K562 (cell line): Measurements from ENCODE around the gene LTBP4. TPM values are rescaled to one million over a fixed set of nuclear protein-coding genes. Genes with fewer than 3 reads are reported as not detected.

Experiments
- ATAC-seq: fragments of 200-7000 bp; cut with Tn5 transposase; 3 replicates; pipeline ENCODE4 v1.9.1; 2020; ENCODE audit warnings: moderate library complexity
- BruUV-seq: library from RNA; stranded (reverse); fragments of 400-500 nt; replicated peaks from 2 replicates; lab custom pipeline; 2021; lab: Mats Ljungman, UMichigan
- CTCF ChIA-PET: fragments of 300-600 bp; formaldehyde crosslinking; extraction: SDS; loops from one replicate; lab custom pipeline; 2021; ENCODE audit warnings: low intra/inter-chr PET ratio; lab: Yijun Ruan, JAX
- POLR2A ChIA-PET: fragments of 300-600, 350-650 bp; sonication (Branson Sonifier 250); formaldehyde crosslinking; extraction: SDS; loops from one replicate; lab custom pipeline; 2021; ENCODE audit warnings: antibody characterized with exemption, inconsistent platforms; lab: Yijun Ruan, JAX
- DNase-seq, 4 experiments: peaks; one replicate each; pipeline versions ENCODE4 v3.0.0 to v3.0.0-alpha.2; 2011 to 2018; ENCODE audit warnings: low spot score in 3 of 4, mixed read lengths in 3 of 4; ENCODE audit errors: extremely low read depth in 1 of 4
- FAIRE-seq: peaks from 2 replicates; lab custom pipeline; 2011; peaks lifted over from hg19 to GRCh38; lab: Jason Lieb, UNC
- H2AFZ ChIP-seq: 2 replicates; pipeline ENCODE4 v1.6.0; 2011; ENCODE audit warnings: low read depth, low read length, control low read depth, inconsistent platforms
- H3K27ac ChIP-seq: fragments of 200-600 bp; 3 replicates; pipeline ENCODE4 v1.8.0; 2011; ENCODE audit warnings: low read depth, mild to moderate bottlenecking, control low read depth, inconsistent platforms, low read length, moderate library complexity, mixed read lengths; ENCODE audit errors: extremely low read depth
- H3K27me3 ChIP-seq, 2 experiments: fragments of 300-600 bp in 1 of 2; 2 replicates in 1 of 2; 3 replicates in 1 of 2; pipeline versions ENCODE4 v1.6.0 to v1.8.0; 2011; ENCODE audit warnings: inconsistent platforms in 2 of 2, low read length in 2 of 2, mild to moderate bottlenecking in 1 of 2, mixed read lengths in 1 of 2, moderate library complexity in 1 of 2; ENCODE audit not compliant: control insufficient read depth in 2 of 2, insufficient read depth in 2 of 2
- H3K36me3 ChIP-seq: fragments of 300-600 bp; 3 replicates; pipeline ENCODE4 v1.8.0; 2011; ENCODE audit warnings: mild to moderate bottlenecking, low read length, inconsistent platforms; ENCODE audit not compliant: control insufficient read depth, insufficient read depth
- H3K4me1 ChIP-seq, 2 experiments: fragments of 200-600 bp in 1 of 2; replicated peaks in 1 of 2; 2 replicates in 1 of 2; 3 replicates in 1 of 2; pipeline versions ENCODE4 v1.5.1 to v1.8.0; 2011; ENCODE audit warnings: inconsistent platforms in 2 of 2, low read length in 2 of 2, mild to moderate bottlenecking in 1 of 2, mixed read lengths in 1 of 2, moderate library complexity in 1 of 2; ENCODE audit not compliant: control insufficient read depth in 2 of 2, insufficient read depth in 2 of 2
- H3K4me2 ChIP-seq: 2 replicates; pipeline ENCODE4 v1.6.1; 2011; ENCODE audit warnings: low read length, control low read depth, inconsistent platforms, mixed read lengths; ENCODE audit not compliant: insufficient read depth
- H3K4me3 ChIP-seq: fragments of 200-600 bp; sonication (generic), shearing (Covaris generic); 2 replicates; pipeline ENCODE4 v1.5.1; 2016; ENCODE audit warnings: control low read depth, inconsistent platforms
- H3K79me2 ChIP-seq: fragments of 200-600 bp; 3 replicates; pipeline ENCODE4 v1.8.0; 2011; ENCODE audit warnings: low read length, inconsistent platforms; ENCODE audit not compliant: control insufficient read depth, insufficient read depth
- H3K9ac ChIP-seq, 2 experiments: 2 replicates each; pipeline versions ENCODE4 v1.6.0 to v1.6.1; 2011; ENCODE audit warnings: low read depth in 2 of 2, low read length in 2 of 2, control low read depth in 1 of 2, inconsistent platforms in 1 of 2, mild to moderate bottlenecking in 1 of 2, mixed read lengths in 1 of 2; ENCODE audit not compliant: insufficient read depth in 1 of 2
- H3K9me1 ChIP-seq: one replicate; pipeline ENCODE4 v1.6.0; 2011; ENCODE audit warnings: inconsistent platforms, mild to moderate bottlenecking, low read length, moderate library complexity; ENCODE audit not compliant: control insufficient read depth, insufficient read depth
- H3K9me3 ChIP-seq: replicated peaks from 2 replicates; pipeline ENCODE4 v1.5.1; 2011; ENCODE audit warnings: low read depth, low read length, inconsistent platforms; ENCODE audit not compliant: control insufficient read depth, insufficient read depth
- H4K20me1 ChIP-seq: replicated peaks from 2 replicates; pipeline ENCODE4 v1.6.1; 2011; ENCODE audit warnings: low read length, inconsistent platforms, mixed read lengths; ENCODE audit not compliant: control insufficient read depth, insufficient read depth
- MCM3 ChIP-seq: fragments of 450-650 bp; IDR thresholded peaks from 2 replicates; pipeline ENCODE4 v1.6.1; 2016
- YY1 ChIP-seq, 3 experiments: IDR thresholded peaks; 2 replicates each; pipeline ENCODE4 v1.6.1; 2011; ENCODE audit warnings: low read length in 2 of 3, mild to moderate bottlenecking in 2 of 3, moderate library complexity in 2 of 3, borderline replicate concordance in 1 of 3, control low read depth in 1 of 3, low read depth in 1 of 3; ENCODE audit not compliant: insufficient read depth in 3 of 3, insufficient replicate concordance in 2 of 3, control insufficient read depth in 1 of 3, insufficient read length in 1 of 3; ENCODE audit errors: extremely low read depth in 1 of 3
- WGBS: fragments of 100-300 bp; shearing (Covaris generic); methylation state at CpG from one replicate; pipeline ENCODE4 v1.1.6; 2016; ENCODE audit warnings: low coverage, mixed read lengths; ENCODE audit not compliant: insufficient coverage; ENCODE audit errors: missing lambda C conversion rate; 5-methylcytosine and 5-hydroxymethylcytosine counted together
- in situ Hi-C: fragments of 300-500 bp; cut with MboI; formaldehyde crosslinking; loops from 4 replicates; pipeline ENCODE4 v1.15.0; 2018; ENCODE audit warnings: inconsistent platforms, mixed read lengths
- intact Hi-C: fragments of 100-400 bp; cut with micrococcal nuclease; formaldehyde crosslinking; loops from 2 replicates; pipeline ENCODE4 v1.14.2; 2022
- polyA plus RNA-seq, 8 experiments: library from polyadenylated mRNA; depleted of rRNA in 4 of 8; stranded (reverse) in 5 of 8; unstranded in 3 of 8; fragments of >200 nt; fragmentation: Nextera tagmentation in 2 of 8; fragmentation: Illumina TruSeq in 1 of 8; extraction: Ambion mirVana in 2 of 8; extraction: Trizol in 1 of 8; gene quantifications; 2 replicates each; pipeline versions ENCODE4 v1.2.1 to v1.2.3, GENCODE V29; 2011 to 2014; ENCODE audit warnings: inconsistent platforms in 1 of 8, missing spikeins in 1 of 8
- total RNA-seq, 7 experiments: library from RNA; depleted of rRNA in 6 of 7; stranded (reverse); fragments of >200 nt in 6 of 7; fragmentation: Illumina TruSeq in 2 of 7; extraction: Trizol in 2 of 7; gene quantifications; 2 replicates each; pipeline versions ENCODE4 v1.2.1 to v1.2.3, GENCODE V29; 2011 to 2021; ENCODE audit warnings: low replicate concordance in 1 of 7

The LTBP4 gene
- total and polyA plus RNA-seq, 9 of the 15 experiments (the other 6 are each of a cell fraction or from before 2014, with no cell fraction given) = 0.35 to 160 (median 31.6) TPM

GRCh38 chr19:40603071-40603388 lies 1.9 kb downstream of the LTBP4 start:
- FAIRE-seq (no peak), DNase-seq (no peak)
- Histone ChIP-seq H4K20me1 (peaks cover 6% of the 10 kb centered on the region; the same call in 1 of the 2 replicates), H3K27ac (peak overlapping the region; percentile 93), H3K36me3 (peaks cover 7% of the 10 kb centered on the region; the same call in 1 of the 3 replicates), H3K4me3 (peak overlapping the region; percentile 61), H3K79me2 (peaks cover 22% of the 10 kb centered on the region), H3K9ac (peak overlapping the region; percentile 93 to 95; a peak in 3 of 4 replicates), H2AFZ (0 out of 2 replicates have a peak overlapping the region, but pooled peaks have one; percentile 58), H3K9me1 (peaks cover 4% of the 10 kb centered on the region), H3K4me2 (peak overlapping the region; percentile 87)
- ChIA-PET POLR2A (interaction anchor here (0.6 to 2.3 kb wide), 12 partner anchors 10 to 177 kb away, joined by 3 to 15 read pairs (median 4); partner anchors contain the start of genes BLVRB and SERTAD1), CTCF (interaction anchor here (0.6 to 1.3 kb wide), 4 partner anchors 31 to 299 kb away, joined by 3 to 11 read pairs (median 4); no protein-coding TSS in a partner anchor)
- 0% methylated on average over 2 of the region's 2 CpGs for WGBS
- peak in 2 of 3 experiments; percentile 13 to 47 for TF ChIP-seq YY1 (IDR thresholded peaks at IDR 0.05; ENCODE audit: borderline replicate concordance in 1 of 3, control insufficient read depth in 1 of 3, extremely low read depth in 1 of 3, insufficient read depth in 3 of 3, insufficient read length in 1 of 3, insufficient replicate concordance in 2 of 3, low read depth in 1 of 3, low read length in 2 of 3)
- no peak for TF ChIP-seq MCM3
- TF ChIP-seq, all 486 proteins: peak for 1
- no peaks in the 10 kb centered on the region for H3K27me3 ChIP-seq
- intact Hi-C loops (loop anchor here (5.0 kb wide), 1 partner anchor 296 kb away; no protein-coding TSS in a partner anchor), in situ Hi-C loops (no loop called here)
- peaks cover 60 to 95% of the 10 kb centered on the region in 2 experiments for H3K4me1 ChIP-seq
- no peaks in the 10 kb centered on the region for H3K9me3 ChIP-seq
- no peak for ATAC-seq
- BruUV-seq = no TSS peak
